CD4-positive, alpha-beta T cell treated with Interleukin-12 subunit alpha and Interleukin-12 subunit beta, for 1 hour (primary cell): Measurements from ENCODE around the gene HEPACAM2.

ENCODE experiments used
- DNase-seq: peaks from one replicate; pipeline ENCODE4 v3.0.0-alpha.2; 2020

Gene HEPACAM2

DNA sequence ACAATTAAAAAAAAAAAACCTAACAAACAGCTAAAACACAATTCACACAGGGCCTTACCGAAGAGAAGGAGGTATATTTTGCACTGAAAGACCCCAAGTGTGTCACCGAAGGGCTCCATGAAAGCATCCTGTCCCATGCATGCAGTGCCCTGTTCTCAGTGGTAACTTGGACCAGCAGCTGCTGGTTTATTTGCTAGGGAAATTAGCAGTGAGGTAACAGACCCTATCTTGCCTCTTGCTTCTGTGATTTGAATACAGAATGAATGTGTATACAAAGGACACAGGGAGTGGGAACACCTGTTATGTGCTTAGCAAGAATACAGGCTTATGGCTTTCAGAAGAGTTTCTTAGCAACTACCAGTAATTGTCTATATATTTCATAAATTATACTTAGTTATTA is at the start of gene HEPACAM2:
Gene HEPACAM2 (minus strand): TSS at position 160 of the 400 bp plus-strand sequence.
- no peak for DNase-seq

GRCh38 chr7:93265220-93265619 is 39.0 kb upstream of the HEPACAM2 start:
- no peak for DNase-seq

- no peak for DNase-seq
These were observed 36.3 kb upstream of the HEPACAM2 start for GRCh38 chr7:93262535-93262934.

DNA sequence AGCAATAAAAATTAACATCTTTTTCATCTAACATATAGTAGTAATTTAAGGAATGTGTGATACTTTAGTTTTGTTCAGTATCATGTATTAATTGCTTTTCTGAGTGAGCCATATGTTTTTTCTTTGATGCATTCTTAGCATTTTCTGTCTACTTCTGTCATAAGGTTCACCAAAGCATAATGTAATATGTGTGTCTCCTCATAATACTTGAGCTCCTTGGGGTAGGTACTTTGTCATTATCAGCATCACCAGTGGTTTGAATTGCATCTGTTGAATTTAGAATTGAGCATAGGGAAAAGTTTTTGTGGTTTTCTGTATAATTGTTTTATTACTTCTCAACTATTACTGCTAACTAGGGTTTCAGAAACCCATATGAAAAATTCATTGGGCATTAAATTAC is 32.4 kb upstream of the HEPACAM2 start:
- DNase-seq: no peak

DNA sequence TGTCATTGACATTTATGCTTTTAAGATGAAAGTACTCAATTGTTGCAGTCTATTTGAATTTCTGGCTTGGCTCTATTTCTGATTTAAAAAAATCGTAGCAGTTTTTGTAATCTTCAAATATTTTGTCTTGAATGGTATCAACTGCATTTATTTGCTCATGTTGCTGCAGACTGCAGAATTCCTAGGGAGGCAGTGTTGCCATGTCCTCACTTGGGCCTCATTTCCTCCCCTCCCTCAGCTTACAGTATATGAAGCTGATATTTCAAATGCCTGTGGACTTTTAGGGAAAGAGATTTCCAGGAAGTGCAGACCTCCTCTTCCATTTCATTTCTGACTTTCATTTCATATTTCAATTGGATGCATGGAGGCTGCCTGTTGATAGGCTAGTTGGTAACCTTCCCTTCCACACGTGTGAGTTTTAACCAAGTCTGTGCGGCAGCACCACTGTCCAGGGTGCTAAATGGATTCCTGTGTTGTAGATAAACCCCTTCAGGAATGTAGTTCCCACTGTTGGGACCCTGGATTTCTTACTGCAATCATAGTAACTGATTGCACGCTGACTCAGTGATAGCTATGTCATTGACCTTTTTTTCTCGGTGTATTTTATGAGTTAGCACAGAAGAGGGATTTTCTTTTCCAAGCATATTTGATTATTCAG is 23.4 kb upstream of the HEPACAM2 start:
- DNase-seq: no peak

GRCh38 chr7:93245525-93246432 is 19.5 kb upstream of the HEPACAM2 start:
- DNase-seq: peak; percentile 44

DNA sequence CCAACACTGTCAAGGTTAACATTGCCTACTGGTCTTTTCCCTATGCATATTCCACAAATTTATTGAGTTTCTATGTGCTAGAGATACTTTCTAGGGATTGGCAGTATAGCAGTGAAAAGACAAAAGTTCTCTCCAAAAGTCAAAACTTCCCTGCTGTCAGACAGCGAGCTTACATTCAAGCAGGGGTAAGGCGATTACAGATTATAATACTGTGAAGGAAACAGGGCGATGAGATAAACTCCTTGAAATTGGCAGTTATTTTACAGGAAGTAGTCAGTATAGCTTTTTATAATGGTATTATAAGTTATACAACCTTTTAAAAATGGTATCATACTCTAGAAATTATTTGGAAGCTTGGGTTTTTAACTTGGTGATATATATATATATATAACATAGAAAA is 15.8 kb upstream of the HEPACAM2 start:
- DNase-seq: no peak

DNA sequence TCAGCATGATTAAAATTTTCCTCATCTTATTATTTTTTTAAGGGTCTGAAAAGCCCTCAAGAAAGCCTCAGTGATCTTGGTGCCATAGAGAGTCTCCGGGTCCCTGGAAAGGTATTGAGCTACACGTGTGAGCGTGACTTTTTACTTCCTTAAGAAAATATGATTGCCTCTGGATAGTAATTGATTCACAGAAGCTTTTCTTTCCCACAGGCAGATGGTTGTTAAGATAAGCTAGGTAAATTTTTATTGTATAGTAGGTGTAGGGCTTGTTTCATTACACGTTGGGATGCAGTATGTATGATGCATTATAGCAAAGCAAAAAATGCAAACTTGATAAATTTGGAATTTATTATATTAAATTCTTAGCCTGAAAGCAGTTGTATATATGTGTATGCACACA is 13.6 kb upstream of the HEPACAM2 start:
- DNase-seq: no peak

DNA sequence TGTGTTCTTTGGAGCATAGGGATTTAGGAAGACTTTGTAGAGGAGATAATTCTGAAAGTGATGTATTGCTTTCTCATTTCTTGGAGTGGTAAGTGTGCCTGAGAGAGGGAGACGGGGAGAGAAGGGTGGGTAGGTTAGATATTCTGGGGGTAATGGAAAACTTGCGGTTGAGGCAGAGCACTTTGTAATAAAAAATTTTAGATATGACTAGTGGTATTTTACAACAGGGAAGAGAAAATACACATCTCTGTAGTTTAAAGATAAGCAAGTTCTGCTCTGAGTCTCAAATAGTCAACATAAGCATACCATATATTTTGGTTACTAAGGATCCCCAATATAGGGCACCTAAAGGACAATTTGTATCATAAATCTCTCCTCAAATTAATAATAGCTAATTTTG is 12.5 kb upstream of the HEPACAM2 start:
- no peak for DNase-seq

- no peak for DNase-seq
These were observed 11.9 kb upstream of the HEPACAM2 start for GRCh38 chr7:93238131-93238530.

DNA sequence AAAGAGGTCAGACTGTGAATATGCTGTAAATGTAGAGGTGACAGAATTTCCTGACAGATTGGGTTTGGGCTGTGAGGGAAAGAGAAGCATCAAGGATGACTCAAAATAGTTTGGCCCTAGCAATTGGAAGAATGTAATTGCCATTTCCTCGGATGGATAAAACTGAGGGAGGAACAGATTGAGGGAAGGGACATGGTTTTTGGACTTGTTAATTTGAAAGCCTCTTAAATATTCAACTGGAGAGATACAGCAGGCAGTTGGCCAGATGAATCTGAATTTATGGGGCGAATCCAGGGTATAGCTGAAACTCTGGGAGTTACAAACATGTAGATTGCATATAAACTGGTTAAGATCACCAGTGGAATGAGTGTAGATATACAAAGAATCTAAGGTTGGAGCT is 9.3 kb upstream of the HEPACAM2 start:
- DNase-seq: no peak

- no peak for DNase-seq
These were observed 6.4 kb upstream of the HEPACAM2 start for GRCh38 chr7:93232673-93233018.

DNA sequence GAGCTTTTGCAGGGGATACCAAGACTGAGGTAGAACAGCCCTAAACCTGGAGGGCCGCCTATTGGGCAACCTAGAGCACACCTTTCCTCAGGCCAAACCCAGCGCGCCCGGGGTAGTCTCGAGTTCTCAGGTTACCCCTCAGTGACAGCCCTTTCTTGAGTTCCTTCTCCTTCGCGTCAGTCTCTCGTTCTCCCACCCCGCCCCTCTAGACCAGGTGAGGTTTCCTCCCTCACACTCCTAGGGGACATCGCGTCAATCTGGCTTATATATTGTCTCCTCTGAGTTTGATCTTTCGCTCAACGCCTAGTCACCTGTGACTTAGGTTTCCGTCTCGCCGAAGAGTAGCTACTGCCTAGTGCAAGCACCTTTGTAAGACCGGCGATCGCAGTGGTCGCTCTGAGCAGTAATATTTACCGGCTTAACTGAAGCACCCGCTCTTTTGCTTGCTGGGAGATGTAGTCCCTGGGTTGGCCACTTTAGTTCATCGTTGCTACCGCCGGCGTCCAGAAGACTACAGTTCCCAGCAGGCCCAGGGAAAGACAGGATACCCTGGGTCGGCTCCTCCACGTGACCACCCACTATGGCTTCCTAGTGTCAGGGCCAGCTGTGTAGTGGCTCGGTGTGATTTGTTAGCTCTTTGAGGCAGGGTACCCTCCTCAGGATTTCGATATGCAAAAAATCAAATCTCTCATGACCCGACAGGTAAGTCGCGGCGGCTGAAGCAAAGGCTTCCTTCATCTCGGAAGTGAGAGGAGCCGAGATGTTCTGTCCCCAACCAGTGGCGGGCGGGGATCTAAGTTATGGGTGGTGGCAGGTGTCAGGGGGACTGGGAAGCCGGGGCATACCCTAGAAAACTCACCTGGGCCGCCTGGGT is 5.8 kb upstream of the HEPACAM2 start, which contains the start of gene VPS50:
Gene VPS50 (plus strand): TSS at position 568 of the 874 bp plus-strand sequence. CDS start 102 bp downstream, at position 670.
- DNase-seq: peak; percentile 97

- peak; percentile 7 for DNase-seq
These were observed 5.0 kb upstream of the HEPACAM2 start for GRCh38 chr7:93231259-93231658.

GRCh38 chr7:93228302-93228701 is 2.0 kb upstream of the HEPACAM2 start:
- peak; percentile 78 for DNase-seq

DNA sequence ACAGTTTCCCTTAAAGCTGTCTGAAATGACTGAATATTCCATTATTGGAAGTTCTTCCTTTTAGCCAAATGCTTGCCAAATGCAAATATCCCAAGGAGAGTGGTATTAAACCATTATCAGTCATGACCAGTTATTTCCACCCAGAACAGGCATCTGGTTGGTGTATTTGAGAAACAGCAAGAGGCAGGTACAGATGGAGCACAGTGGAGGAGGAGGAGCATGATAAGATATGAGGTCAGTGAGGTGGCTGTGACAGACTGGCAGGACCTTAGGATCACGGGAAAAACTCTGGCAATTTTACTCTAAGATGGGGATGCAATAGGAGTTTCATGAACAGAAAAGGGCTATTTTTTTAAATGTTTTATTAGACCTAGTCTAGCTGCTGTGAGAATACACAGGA is 6.4 kb downstream of the HEPACAM2 start:
- no peak for DNase-seq

DNA sequence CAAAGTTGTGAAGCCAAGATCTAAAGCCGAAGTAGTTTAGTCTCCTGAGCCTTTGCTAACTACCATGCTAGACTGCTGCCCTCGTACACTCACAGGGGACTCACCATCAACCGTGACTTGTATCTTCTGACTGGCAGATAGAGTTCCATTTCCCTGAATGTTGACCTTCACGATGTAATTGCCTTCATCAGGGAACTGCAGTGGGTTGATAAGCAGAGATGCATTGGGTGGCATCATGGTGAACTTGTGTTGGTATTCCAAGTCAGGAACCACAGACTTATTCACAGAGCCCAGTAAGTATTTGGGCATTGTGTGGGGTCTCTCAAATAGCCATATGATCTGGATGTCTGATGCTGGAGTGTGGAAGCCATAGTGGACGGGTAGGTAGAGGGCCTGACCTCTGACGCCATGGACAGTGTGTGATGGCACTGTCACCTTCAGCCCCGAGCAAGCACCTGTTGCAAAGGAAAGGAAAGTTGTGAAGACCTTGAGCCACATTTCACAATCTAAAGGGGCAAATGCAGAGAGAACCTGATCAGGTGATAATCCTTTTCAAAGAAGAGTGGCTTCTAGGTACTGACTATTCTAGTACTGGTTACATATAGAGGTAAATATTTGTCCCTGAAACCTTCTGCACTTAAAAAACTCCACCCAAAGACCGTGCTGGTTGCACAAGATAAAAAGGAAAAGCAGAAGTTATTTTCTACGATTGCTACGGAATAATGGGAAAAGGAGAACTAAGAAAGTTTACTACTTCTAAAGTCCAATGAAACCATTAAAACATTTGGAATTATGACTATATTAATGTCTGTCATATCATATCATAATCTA is 7.1 kb downstream of the HEPACAM2 start:
- DNase-seq: no peak

GRCh38 chr7:93212881-93213280 is 13.4 kb downstream of the HEPACAM2 start:
- no peak for DNase-seq

DNA sequence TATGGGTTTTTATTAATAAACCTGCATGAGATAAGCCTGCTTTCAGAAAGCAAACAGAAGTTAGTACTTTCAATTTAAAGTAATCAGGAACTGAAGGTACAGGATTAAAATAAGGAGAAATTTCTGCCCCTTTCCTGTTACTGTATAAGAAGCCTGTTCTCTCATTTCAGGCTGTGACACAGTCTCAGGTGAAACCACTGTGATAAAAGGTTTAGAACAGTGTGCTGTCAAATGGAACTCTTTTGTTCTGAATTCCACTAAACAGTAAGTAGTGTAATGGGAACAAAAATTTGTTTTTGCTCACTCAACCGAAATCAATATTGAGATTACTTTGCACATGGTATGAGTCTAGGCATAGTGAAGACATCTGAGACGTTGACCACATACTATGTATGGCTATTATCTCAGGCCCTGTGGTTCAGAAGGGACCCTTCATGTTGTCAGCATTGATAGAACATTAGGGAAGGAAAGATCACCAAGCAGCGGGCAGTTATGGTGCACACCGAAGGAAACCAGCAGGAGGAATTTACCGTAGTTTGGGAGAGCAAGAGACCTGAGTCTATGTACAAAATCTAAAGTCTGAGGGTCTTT is 14.9 kb downstream of the HEPACAM2 start:
- DNase-seq: no peak

- DNase-seq: no peak
These were observed 21.2 kb downstream of the HEPACAM2 start for GRCh38 chr7:93205046-93205445.

DNA sequence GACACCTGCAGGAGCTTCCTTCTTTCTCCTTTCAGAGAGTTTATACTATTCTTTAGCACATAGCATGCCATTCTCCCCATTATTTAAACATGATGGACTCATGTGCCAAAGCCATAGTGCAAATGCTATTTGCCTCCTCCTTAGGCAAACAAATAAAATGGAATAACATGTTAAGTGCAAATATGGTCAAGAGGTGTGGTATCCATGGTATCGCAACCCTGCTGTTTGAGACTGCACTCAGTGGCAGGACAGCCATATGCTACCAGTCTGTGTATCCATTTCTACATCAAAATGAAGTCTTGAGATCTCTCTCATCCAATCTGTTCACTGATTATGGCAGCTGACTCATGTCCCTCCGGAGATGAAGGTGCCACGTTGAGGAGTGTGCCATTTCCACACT is 22.8 kb downstream of the HEPACAM2 start:
- DNase-seq: no peak
